Naive B cell (primary cell): ENCODE results near the gene POMGNT2. TPM values are rescaled to one million over a fixed set of nuclear protein-coding genes. Genes with fewer than 3 reads are reported as not detected.

ENCODE experiments used
- ATAC-seq, 2 donors: fragments of 150-1000 bp; cut with Tn5 transposase; 2 replicates each; pipeline ENCODE4 v1.10.0; 2021; ENCODE audit warnings: low read depth in 2 of 2, mild to moderate bottlenecking in 2 of 2, moderate library complexity in 2 of 2
- DNase-seq: peaks from one replicate; pipeline ENCODE4 v3.0.0; 2022
- H3K27ac Mint-ChIP-seq, 6 donors: one replicate each; pipeline ENCODE4 v1.8.0; 2020 to 2022; ENCODE audit warnings: mild to moderate bottlenecking in 6 of 6, mixed read lengths in 6 of 6, moderate library complexity in 5 of 6, inconsistent platforms in 2 of 6
- H3K27me3 Mint-ChIP-seq, 3 donors: one replicate each; pipeline ENCODE4 v1.8.0; 2021 to 2022; ENCODE audit warnings: mixed read lengths in 3 of 3, mild to moderate bottlenecking in 1 of 3
- H3K36me3 Mint-ChIP-seq, 2 donors: one replicate each; pipeline ENCODE4 v1.8.0; 2020 to 2022; ENCODE audit warnings: mixed read lengths in 2 of 2, inconsistent platforms in 1 of 2, mild to moderate bottlenecking in 1 of 2
- H3K4me1 Mint-ChIP-seq, 3 donors: one replicate each; pipeline ENCODE4 v1.8.0; 2020 to 2022; ENCODE audit warnings: mixed read lengths in 3 of 3, inconsistent platforms in 1 of 3, mild to moderate bottlenecking in 1 of 3, moderate library complexity in 1 of 3
- H3K4me3 Mint-ChIP-seq, 8 donors: one replicate each; pipeline ENCODE4 v1.8.0; 2020 to 2022; ENCODE audit warnings: mild to moderate bottlenecking in 8 of 8, mixed read lengths in 8 of 8, moderate library complexity in 8 of 8, inconsistent platforms in 2 of 8
- H3K9me3 Mint-ChIP-seq, 7 donors: one replicate each; pipeline ENCODE4 v1.8.0; 2020 to 2022; ENCODE audit warnings: mixed read lengths in 7 of 7, mild to moderate bottlenecking in 5 of 7, inconsistent platforms in 2 of 7, moderate library complexity in 1 of 7
- polyA plus RNA-seq, 6 donors: library from polyadenylated mRNA; unstranded; fragments of 300-500 nt; fragmentation: Illumina TruSeq; gene quantifications; one replicate each; pipeline ENCODE4 v1.2.3, GENCODE V29; 2021; ENCODE audit warnings: low read depth in 6 of 6

The POMGNT2 gene
- polyA plus RNA-seq: 1 to 10 TPM in 5 of 6 donors, not detected in 1; 2.9 to 7.4 (median 6.1) TPM

GRCh38 chr3:43105596-43106292, at the start of gene POMGNT2:
Gene POMGNT2 (minus strand): TSS chr3:43106079. CDS start chr3:43081431, 24,648 bp downstream.
- ATAC-seq (peak; percentile 96), DNase-seq (peak; percentile 81)
- H3K27ac Mint-ChIP-seq: peak within 1 kb of the TSS in 3 of 6 donors; percentile 11 to 79 (median 60)
- H3K9me3 Mint-ChIP-seq: no peaks in the 10 kb centered on the region
- H3K36me3 Mint-ChIP-seq: no peaks in the 10 kb centered on the region
- peaks cover 0 to 16% (median 3%) of the 10 kb centered on the region in 3 donors for H3K4me1 Mint-ChIP-seq
- H3K4me3 Mint-ChIP-seq: peak within 1 kb of the TSS; percentile 76 to 91 (median 86)
- peaks cover 0 to 6% (median 3%) of the 10 kb centered on the region in 3 donors for H3K27me3 Mint-ChIP-seq

GRCh38 chr3:43154980-43155379, 49.1 kb upstream of the POMGNT2 start:
- DNase-seq (no peak), ATAC-seq (no peak)
- Mint-ChIP-seq H3K9me3 (peaks cover 0 to 3% (median 0%) of the 10 kb centered on the region in 7 donors), H3K27ac (no peak overlapping the region), H3K4me3 (peak overlapping the region in 1 of 8 donors; percentile 56), H3K4me1 (no peaks in the 10 kb centered on the region), H3K27me3 (peaks cover 5 to 25% (median 7%) of the 10 kb centered on the region in 3 donors), H3K36me3 (no peaks in the 10 kb centered on the region)

GRCh38 chr3:43153216-43154083, 47.6 kb upstream of the POMGNT2 start:
- ATAC-seq: no peak
- H3K27me3 Mint-ChIP-seq: peaks cover 5 to 20% (median 7%) of the 10 kb centered on the region in 3 donors
- no peak for DNase-seq

GRCh38 chr3:43152649-43153048, 46.8 kb upstream of the POMGNT2 start:
- Mint-ChIP-seq H3K27me3 (peaks cover 5 to 17% (median 7%) of the 10 kb centered on the region in 3 donors), H3K9me3 (peaks cover 1 to 9% (median 5%) of the 10 kb centered on the region in 7 donors), H3K4me1 (peaks cover 0 to 4% (median 0%) of the 10 kb centered on the region in 3 donors), H3K27ac (no peak overlapping the region), H3K4me3 (no peak overlapping the region), H3K36me3 (peaks cover 0 to 8% of the 10 kb centered on the region in 2 donors)
- ATAC-seq (no peak), DNase-seq (no peak)

More at GRCh38 chr3:43153216-43154083, 47.6 kb upstream of the POMGNT2 start:
- H3K36me3 Mint-ChIP-seq: peaks cover 0 to 8% of the 10 kb centered on the region in 2 donors
- peaks cover 0 to 4% (median 0%) of the 10 kb centered on the region in 3 donors for H3K4me1 Mint-ChIP-seq
- H3K4me3 Mint-ChIP-seq: no peak overlapping the region
- H3K9me3 Mint-ChIP-seq: peaks cover 1 to 9% (median 5%) of the 10 kb centered on the region in 7 donors
- H3K27ac Mint-ChIP-seq: no peak overlapping the region

- peaks cover 0 to 4% (median 0%) of the 10 kb centered on the region in 3 donors for H3K4me1 Mint-ChIP-seq
- no peak for ATAC-seq
- peaks cover 0 to 5% (median 3%) of the 10 kb centered on the region in 3 donors for H3K27me3 Mint-ChIP-seq
- H3K36me3 Mint-ChIP-seq: peaks cover 0 to 8% of the 10 kb centered on the region in 2 donors
- peaks cover 1 to 9% (median 5%) of the 10 kb centered on the region in 7 donors for H3K9me3 Mint-ChIP-seq
- DNase-seq: no peak
- H3K4me3 Mint-ChIP-seq: no peak overlapping the region
- H3K27ac Mint-ChIP-seq: no peak overlapping the region
Observed at GRCh38 chr3:43148033-43148432, 42.2 kb upstream of the POMGNT2 start.

- Mint-ChIP-seq H3K36me3 (peaks cover 0 to 8% of the 10 kb centered on the region in 2 donors), H3K4me3 (no peak overlapping the region), H3K27ac (no peak overlapping the region), H3K27me3 (peaks cover 0 to 12% (median 10%) of the 10 kb centered on the region in 3 donors), H3K9me3 (peaks cover 0 to 9% (median 5%) of the 10 kb centered on the region in 7 donors), H3K4me1 (peaks cover 0 to 4% (median 0%) of the 10 kb centered on the region in 3 donors)
- DNase-seq (no peak), ATAC-seq (no peak)
Observed at GRCh38 chr3:43146599-43146998, 40.7 kb upstream of the POMGNT2 start.

- H3K4me1 Mint-ChIP-seq: peaks cover 0 to 4% (median 0%) of the 10 kb centered on the region in 3 donors
- H3K4me3 Mint-ChIP-seq: no peak overlapping the region
- H3K27me3 Mint-ChIP-seq: peaks cover 0 to 12% (median 10%) of the 10 kb centered on the region in 3 donors
- H3K9me3 Mint-ChIP-seq: peaks cover 0 to 9% (median 4%) of the 10 kb centered on the region in 7 donors
- no peak overlapping the region for H3K27ac Mint-ChIP-seq
- H3K36me3 Mint-ChIP-seq: peaks cover 0 to 8% of the 10 kb centered on the region in 2 donors
- DNase-seq (no peak), ATAC-seq (no peak)
Observed at GRCh38 chr3:43144761-43145490, 39.0 kb upstream of the POMGNT2 start.

GRCh38 chr3:43142472-43142871, 36.6 kb upstream of the POMGNT2 start:
- H3K27me3 Mint-ChIP-seq: peaks cover 0 to 19% (median 10%) of the 10 kb centered on the region in 3 donors
- H3K4me3 Mint-ChIP-seq: no peak overlapping the region

GRCh38 chr3:43138488-43139231, 32.8 kb upstream of the POMGNT2 start:
- H3K4me1 Mint-ChIP-seq: no peaks in the 10 kb centered on the region
- H3K27me3 Mint-ChIP-seq: peaks cover 0 to 14% (median 10%) of the 10 kb centered on the region in 3 donors
- ATAC-seq: no peak
- no peak overlapping the region for H3K27ac Mint-ChIP-seq
- no peak for DNase-seq
- H3K36me3 Mint-ChIP-seq: peaks cover 0 to 7% of the 10 kb centered on the region in 2 donors
- no peak overlapping the region for H3K4me3 Mint-ChIP-seq
- peaks cover 4 to 27% (median 6%) of the 10 kb centered on the region in 7 donors for H3K9me3 Mint-ChIP-seq

More at GRCh38 chr3:43142472-43142871, 36.6 kb upstream of the POMGNT2 start:
- no peak for DNase-seq
- Mint-ChIP-seq H3K9me3 (peaks cover 0 to 13% (median 2%) of the 10 kb centered on the region in 7 donors), H3K36me3 (no peaks in the 10 kb centered on the region), H3K27ac (peak overlapping the region in 1 of 6 donors; percentile 50), H3K4me1 (no peaks in the 10 kb centered on the region)
- no peak for ATAC-seq

- Mint-ChIP-seq H3K27ac (peak overlapping the region in 1 of 6 donors; percentile 9), H3K4me1 (no peaks in the 10 kb centered on the region)
- ATAC-seq: no peak
Observed at GRCh38 chr3:43132870-43133636, 27.2 kb upstream of the POMGNT2 start.

GRCh38 chr3:43132193-43132592, 26.3 kb upstream of the POMGNT2 start:
- DNase-seq: no peak
- Mint-ChIP-seq H3K27ac (no peak overlapping the region), H3K9me3 (peaks cover 0 to 11% (median 6%) of the 10 kb centered on the region in 7 donors), H3K4me3 (no peak overlapping the region), H3K27me3 (peaks cover 0 to 9% (median 7%) of the 10 kb centered on the region in 3 donors), H3K4me1 (no peaks in the 10 kb centered on the region), H3K36me3 (peaks cover 0 to 6% of the 10 kb centered on the region in 2 donors)
- ATAC-seq: no peak

More at GRCh38 chr3:43132870-43133636, 27.2 kb upstream of the POMGNT2 start:
- H3K36me3 Mint-ChIP-seq: peaks cover 0 to 7% of the 10 kb centered on the region in 2 donors
- peaks cover 0 to 10% (median 9%) of the 10 kb centered on the region in 3 donors for H3K27me3 Mint-ChIP-seq
- H3K9me3 Mint-ChIP-seq: peaks cover 3 to 19% (median 5%) of the 10 kb centered on the region in 7 donors
- DNase-seq: no peak
- no peak overlapping the region for H3K4me3 Mint-ChIP-seq
